Activated CD4-positive, alpha-beta memory T cell treated with anti-CD3 and anti-CD28 coated beads for 36 hours (primary cell): ENCODE measurements around the gene C14orf93. TPM values are rescaled to one million over a fixed set of nuclear protein-coding genes. Genes with fewer than 3 reads are reported as not detected.

Experiments
- CTCF ChIA-PET: fragments of 350-600 bp; sonication (Branson Sonifier 250); formaldehyde crosslinking; loops from one replicate; lab custom pipeline; 2021; ENCODE audit warnings: antibody characterized with exemption, inconsistent platforms; lab: Charles Lee
- POLR2A ChIA-PET: fragments of 350-600 bp; sonication (Branson Sonifier 250); formaldehyde crosslinking; loops from one replicate; lab custom pipeline; 2021; ENCODE audit warnings: antibody characterized with exemption; lab: Charles Lee
- DNase-seq: peaks from one replicate; pipeline ENCODE4 v3.0.0-alpha.2; 2020
- H3K27ac Mint-ChIP-seq: one replicate; pipeline ENCODE4 v1.8.0; 2021; ENCODE audit warnings: mixed read lengths
- H3K27me3 Mint-ChIP-seq: one replicate; pipeline ENCODE4 v1.8.0; 2021; ENCODE audit warnings: mixed read lengths
- H3K36me3 Mint-ChIP-seq: one replicate; pipeline ENCODE4 v1.8.0; 2021; ENCODE audit warnings: mixed read lengths
- H3K4me1 Mint-ChIP-seq: one replicate; pipeline ENCODE4 v1.8.0; 2021; ENCODE audit warnings: low read depth, mixed read lengths
- H3K4me3 Mint-ChIP-seq: one replicate; pipeline ENCODE4 v1.8.0; 2021; ENCODE audit warnings: mild to moderate bottlenecking, mixed read lengths
- H3K9me3 Mint-ChIP-seq: one replicate; pipeline ENCODE4 v1.8.0; 2021; ENCODE audit warnings: mixed read lengths
- intact Hi-C: fragments of 100-400 bp; cut with micrococcal nuclease; formaldehyde crosslinking; loops from one replicate; pipeline ENCODE4 v1.15.1; 2023
- total RNA-seq, 2 experiments: library from RNA; stranded (reverse); gene quantifications; one replicate each; pipeline ENCODE4 v1.2.3, GENCODE V29; 2021

Gene C14orf93
- total RNA-seq, 2 experiments from 2014 or later: 7.5 to 10.8 TPM

GRCh38 chr14:23000860-23001259 is 9.1 kb downstream of the C14orf93 start:
- H3K4me3 Mint-ChIP-seq: no peak overlapping the region
- H3K9me3 Mint-ChIP-seq: no peaks in the 10 kb centered on the region
- intact Hi-C loops: no loop called here
- no peaks in the 10 kb centered on the region for H3K36me3 Mint-ChIP-seq
- CTCF ChIA-PET: interaction anchor here (1.0 to 2.2 kb wide), 6 partner anchors 11 to 68 kb away, joined by 4 to 18 read pairs (median 5); partner anchors contain the start of genes AJUBA and CDH24
- H3K4me1 Mint-ChIP-seq: peaks cover 12% of the 10 kb centered on the region
- H3K27ac Mint-ChIP-seq: no peak overlapping the region
- POLR2A ChIA-PET: no interaction called here
- no peaks in the 10 kb centered on the region for H3K27me3 Mint-ChIP-seq
- DNase-seq: no peak

- intact Hi-C loops: no loop called here
- no peaks in the 10 kb centered on the region for H3K27me3 Mint-ChIP-seq
- H3K4me3 Mint-ChIP-seq: no peak overlapping the region
- ChIA-PET CTCF (interaction anchor here (1.0 to 18.3 kb wide), 4 partner anchors 9 to 62 kb away, joined by 3 to 839 read pairs (median 17); partner anchors contain the start of genes AJUBA and CDH24), POLR2A (no interaction called here)
- no peak overlapping the region for H3K27ac Mint-ChIP-seq
- DNase-seq: no peak
- peaks cover 9% of the 10 kb centered on the region for H3K4me1 Mint-ChIP-seq
- no peaks in the 10 kb centered on the region for H3K36me3 Mint-ChIP-seq
- H3K9me3 Mint-ChIP-seq: no peaks in the 10 kb centered on the region
These were observed 11.5 kb downstream of the C14orf93 start for GRCh38 chr14:22998329-22999012.

- no peak for DNase-seq
- intact Hi-C loops: no loop called here
- Mint-ChIP-seq H3K27me3 (no peaks in the 10 kb centered on the region), H3K9me3 (no peaks in the 10 kb centered on the region), H3K27ac (no peak overlapping the region), H3K4me3 (no peak overlapping the region), H3K4me1 (peaks cover 9% of the 10 kb centered on the region), H3K36me3 (no peaks in the 10 kb centered on the region)
- ChIA-PET CTCF (interaction anchor here (1.0 to 18.3 kb wide), 4 partner anchors 10 to 62 kb away, joined by 4 to 839 read pairs (median 50); partner anchors contain the start of genes AJUBA and CDH24), POLR2A (no interaction called here)
These were observed 12.1 kb downstream of the C14orf93 start for GRCh38 chr14:22997676-22998323.

- CTCF ChIA-PET: interaction anchor here (0.7 to 18.3 kb wide), 6 partner anchors 10 to 63 kb away, joined by 3 to 839 read pairs (median 34); partner anchors contain the start of genes AJUBA and CDH24
- no peak for DNase-seq
- Mint-ChIP-seq H3K4me1 (peaks cover 9% of the 10 kb centered on the region), H3K27me3 (no peaks in the 10 kb centered on the region), H3K9me3 (no peaks in the 10 kb centered on the region), H3K27ac (no peak overlapping the region), H3K36me3 (no peaks in the 10 kb centered on the region), H3K4me3 (no peak overlapping the region)
- intact Hi-C loops: no loop called here
- POLR2A ChIA-PET: no interaction called here
These were observed 12.9 kb downstream of the C14orf93 start for GRCh38 chr14:22996768-22997654.

DNA sequence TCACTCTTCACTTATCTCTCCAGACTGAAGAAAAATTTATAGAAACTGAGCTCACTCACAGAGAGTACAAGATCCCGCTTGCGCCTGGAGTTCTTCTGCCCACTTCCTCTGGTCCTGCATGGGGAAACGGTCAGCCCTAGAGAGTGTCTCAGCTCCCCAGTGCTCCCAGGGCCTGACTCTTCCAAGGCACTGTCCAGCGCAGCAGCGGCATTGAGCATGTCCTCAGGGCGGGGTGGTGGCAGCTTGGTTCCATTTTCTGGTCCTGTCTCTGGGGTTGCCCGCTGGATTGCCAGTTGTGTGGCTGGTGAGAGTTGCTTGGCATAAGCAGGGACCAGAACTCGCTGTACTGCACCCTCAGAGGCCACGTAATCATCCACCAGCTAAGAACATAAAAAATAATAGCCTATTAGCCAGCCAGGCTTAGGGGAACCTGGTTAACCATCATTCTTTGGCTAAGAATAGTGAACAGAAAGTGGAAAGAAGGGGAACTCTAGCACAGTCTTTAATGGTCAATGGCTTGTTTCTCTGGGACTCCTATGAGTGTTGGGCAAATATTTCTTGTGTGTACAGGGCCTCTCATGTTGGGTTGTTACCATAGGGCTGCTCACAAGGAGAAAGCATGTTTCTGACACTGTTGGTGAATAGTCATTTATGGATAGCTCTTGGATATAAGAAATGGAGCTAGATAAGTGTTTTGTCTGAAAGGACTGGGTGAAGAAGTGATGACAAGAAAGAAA is 13.9 kb downstream of the C14orf93 start:
- no peaks in the 10 kb centered on the region for H3K27me3 Mint-ChIP-seq
- no peaks in the 10 kb centered on the region for H3K9me3 Mint-ChIP-seq
- no peak overlapping the region for H3K4me3 Mint-ChIP-seq
- ChIA-PET POLR2A (interaction anchor here (1.8 kb wide), 1 partner anchor 11 kb away, joined by 6 read pairs; no protein-coding TSS in a partner anchor), CTCF (interaction anchor here (1.2 to 18.3 kb wide), 12 partner anchors 10 to 191 kb away, joined by 3 to 839 read pairs (median 12); partner anchors contain the start of genes AJUBA and CDH24)
- H3K36me3 Mint-ChIP-seq: no peaks in the 10 kb centered on the region
- DNase-seq: no peak
- intact Hi-C loops: no loop called here
- H3K27ac Mint-ChIP-seq: no peak overlapping the region
- peaks cover 7% of the 10 kb centered on the region for H3K4me1 Mint-ChIP-seq

GRCh38 chr14:22994762-22995275 is 15.1 kb downstream of the C14orf93 start:
- Mint-ChIP-seq H3K9me3 (no peaks in the 10 kb centered on the region), H3K27ac (no peak overlapping the region), H3K27me3 (no peaks in the 10 kb centered on the region), H3K4me1 (peaks cover 3% of the 10 kb centered on the region), H3K4me3 (no peak overlapping the region), H3K36me3 (no peaks in the 10 kb centered on the region)
- peak; percentile 40 for DNase-seq
- ChIA-PET CTCF (interaction anchor here (0.6 to 18.3 kb wide), 26 partner anchors 9 to 565 kb away, joined by 3 to 839 read pairs (median 4); partner anchors contain the start of genes AJUBA, CDH24 and PSMB11), POLR2A (interaction anchor here (0.6 to 1.8 kb wide), 3 partner anchors 12 to 76 kb away, joined by 3 to 6 read pairs (median 4); partner anchors contain the start of gene RBM23)
- intact Hi-C loops: no loop called here

DNA sequence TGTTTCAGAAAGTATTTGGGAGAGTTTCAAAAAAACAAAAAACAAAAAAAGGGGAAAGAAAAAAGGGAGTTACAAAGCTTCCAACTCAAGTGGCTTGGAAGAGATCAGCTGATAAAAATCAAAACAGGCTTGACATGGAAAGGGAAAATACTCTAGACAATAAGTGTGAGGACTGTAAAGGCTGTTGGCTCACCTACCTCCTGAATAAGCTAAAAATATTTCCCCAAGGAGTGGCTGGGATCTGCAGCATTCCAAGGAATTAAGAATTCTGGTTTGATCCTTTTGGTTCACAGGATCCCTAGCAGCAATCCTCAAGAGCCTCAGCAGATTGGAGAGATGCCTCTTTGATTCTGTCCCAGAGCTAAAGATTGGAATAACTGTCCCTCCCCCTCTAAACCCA is 16.4 kb downstream of the C14orf93 start:
- POLR2A ChIA-PET: no interaction called here
- intact Hi-C loops: no loop called here
- no peak overlapping the region for H3K4me3 Mint-ChIP-seq
- H3K4me1 Mint-ChIP-seq: peaks cover 3% of the 10 kb centered on the region
- CTCF ChIA-PET: interaction anchor here (0.8 to 18.3 kb wide), 7 partner anchors 9 to 84 kb away, joined by 3 to 839 read pairs (median 10); partner anchors contain the start of gene CDH24
- H3K36me3 Mint-ChIP-seq: no peaks in the 10 kb centered on the region
- DNase-seq: no peak
- H3K27ac Mint-ChIP-seq: no peak overlapping the region
- no peaks in the 10 kb centered on the region for H3K9me3 Mint-ChIP-seq
- H3K27me3 Mint-ChIP-seq: no peaks in the 10 kb centered on the region

GRCh38 chr14:22991852-22992251 is 18.1 kb downstream of the C14orf93 start:
- no peaks in the 10 kb centered on the region for H3K36me3 Mint-ChIP-seq
- no peak overlapping the region for H3K27ac Mint-ChIP-seq
- peaks cover 3% of the 10 kb centered on the region for H3K4me1 Mint-ChIP-seq
- H3K27me3 Mint-ChIP-seq: no peaks in the 10 kb centered on the region
- ChIA-PET POLR2A (no interaction called here), CTCF (interaction anchor here (1.8 to 18.3 kb wide), 3 partner anchors 9 to 68 kb away, joined by 3 to 839 read pairs (median 12); partner anchors contain the start of gene CDH24)
- DNase-seq: no peak
- H3K9me3 Mint-ChIP-seq: no peaks in the 10 kb centered on the region
- H3K4me3 Mint-ChIP-seq: no peak overlapping the region
- intact Hi-C loops: no loop called here

- no peaks in the 10 kb centered on the region for H3K4me1 Mint-ChIP-seq
- H3K27me3 Mint-ChIP-seq: no peaks in the 10 kb centered on the region
- CTCF ChIA-PET: interaction anchor here (0.7 to 18.3 kb wide), 29 partner anchors 9 to 417 kb away, joined by 3 to 839 read pairs (median 11); partner anchors contain the start of genes CDH24, HAUS4, PRMT5 and PSMB11
- H3K9me3 Mint-ChIP-seq: no peaks in the 10 kb centered on the region
- H3K36me3 Mint-ChIP-seq: no peaks in the 10 kb centered on the region
- intact Hi-C loops: loop anchor here (10.0 kb wide), 1 partner anchor 198 kb away; the partner anchor contains the start of gene SLC7A8
- no peak overlapping the region for H3K4me3 Mint-ChIP-seq
- POLR2A ChIA-PET: interaction anchor here (0.6 to 2.2 kb wide), 6 partner anchors 15 to 71 kb away, joined by 3 to 14 read pairs (median 4); partner anchors contain the start of gene CDH24
- H3K27ac Mint-ChIP-seq: no peak overlapping the region
- DNase-seq: no peak
These were observed 22.7 kb downstream of the C14orf93 start for GRCh38 chr14:22987291-22987690.

- DNase-seq: peak; percentile 92
- Mint-ChIP-seq H3K9me3 (no peaks in the 10 kb centered on the region), H3K4me1 (no peaks in the 10 kb centered on the region), H3K4me3 (no peak overlapping the region), H3K27me3 (no peaks in the 10 kb centered on the region), H3K27ac (no peak overlapping the region), H3K36me3 (no peaks in the 10 kb centered on the region)
- CTCF ChIA-PET: interaction anchor here (0.6 to 18.3 kb wide), 60 partner anchors 9 to 428 kb away, joined by 3 to 839 read pairs (median 5); partner anchors contain the start of genes ACIN1, C14orf119, CDH24 and HAUS4
- intact Hi-C loops: loop anchor here (1.0 to 10.0 kb wide), 2 partner anchors 72 to 198 kb away; partner anchors contain the start of gene SLC7A8
- POLR2A ChIA-PET: interaction anchor here (0.8 to 2.2 kb wide), 8 partner anchors 20 to 71 kb away, joined by 3 to 14 read pairs (median 4); partner anchors contain the start of genes CDH24 and PSMB5
These were observed 23.4 kb downstream of the C14orf93 start for GRCh38 chr14:22986508-22987054.
